ENCODE measurements around the gene ADAMTS3.

ADAMTS3 gene

GRCh38 chr4:72567036-72567435, 2.0 kb downstream of the ADAMTS3 start:
- WGBS = no CpG with 5 or more reads among the region's 1 CpG
- H3K27me3 ChIP-seq (ENCODE audit: control insufficient read depth in 1 of 2, insufficient read depth in 1 of 2, low read length in 2 of 2) = no peaks in the 10 kb centered on the region
- no peak overlapping the region for H2AK5ac ChIP-seq (ENCODE audit: low read length, severe bottlenecking)
- H3K23ac ChIP-seq (ENCODE audit: low read length in 2 of 2) = no peak overlapping the region
- H2BK5ac ChIP-seq (ENCODE audit: low read depth, low read length, poor library complexity, severe bottlenecking) = no peak overlapping the region
- H3K4me1 ChIP-seq (ENCODE audit: control insufficient read depth, insufficient read depth, low read depth, low read length) = peaks cover 2% of the 10 kb centered on the region
- peak overlapping the region; percentile 92 for H3K4me2 ChIP-seq (ENCODE audit: low read length, poor library complexity, severe bottlenecking)
- H3K4me3 ChIP-seq (ENCODE audit: insufficient read depth in 1 of 2, low read depth in 1 of 2, low read length in 2 of 2) = peak overlapping the region in 1 of 2 experiments; percentile 95
- H3K36me3 ChIP-seq (ENCODE audit: control insufficient read depth in 1 of 2, insufficient read depth in 2 of 2, low read depth in 1 of 2, low read length in 2 of 2) = no peaks in the 10 kb centered on the region
- H3K14ac ChIP-seq (ENCODE audit: low read length in 2 of 2) = no peak overlapping the region
- no peaks in the 10 kb centered on the region for H3K9me3 ChIP-seq (ENCODE audit: control insufficient read depth, low read length)
- no peak overlapping the region for H2BK15ac ChIP-seq (ENCODE audit: low read depth, poor library complexity, severe bottlenecking)
- H2BK120ac ChIP-seq (ENCODE audit: low read depth, low read length) = no peak overlapping the region
- peak overlapping the region; percentile 91 for H3K27ac ChIP-seq (ENCODE audit: low read length, poor library complexity, severe bottlenecking)
- no peak overlapping the region for H4K91ac ChIP-seq (ENCODE audit: low read length)
- no peak overlapping the region for H3K4ac ChIP-seq (ENCODE audit: low read depth in 1 of 2, low read length in 2 of 2)
- DNase-seq = no peak
- H2AFZ ChIP-seq (ENCODE audit: low read depth, low read length) = no peak overlapping the region
- no peak overlapping the region for H3K18ac ChIP-seq (ENCODE audit: low read depth in 1 of 2, low read length in 2 of 2)
- H3K9ac ChIP-seq (ENCODE audit: low read length) = peak overlapping the region; percentile 88
- peaks cover 1% of the 10 kb centered on the region for H3K79me1 ChIP-seq (replicated peaks; ENCODE audit: low read length, poor library complexity, severe bottlenecking)
- H4K8ac ChIP-seq (ENCODE audit: low read length) = no peak overlapping the region
- no peak overlapping the region for H2BK12ac ChIP-seq (ENCODE audit: low read length in 2 of 2)

- Histone ChIP-seq H2AK5ac (ENCODE audit: low read length, severe bottlenecking) (no peak overlapping the region), H2BK5ac (ENCODE audit: low read depth, low read length, poor library complexity, severe bottlenecking) (no peak overlapping the region), H3K79me1 (replicated peaks; ENCODE audit: low read length, poor library complexity, severe bottlenecking) (peaks cover 1% of the 10 kb centered on the region), H3K9ac (ENCODE audit: low read length) (no peak overlapping the region), H3K9me3 (ENCODE audit: control insufficient read depth, low read length) (no peaks in the 10 kb centered on the region), H3K4ac (ENCODE audit: low read depth in 1 of 2, low read length in 2 of 2) (no peak overlapping the region), H3K4me2 (ENCODE audit: low read length, poor library complexity, severe bottlenecking) (no peak overlapping the region), H2BK120ac (ENCODE audit: low read depth, low read length) (no peak overlapping the region), H3K36me3 (ENCODE audit: control insufficient read depth in 1 of 2, insufficient read depth in 2 of 2, low read depth in 1 of 2, low read length in 2 of 2) (no peaks in the 10 kb centered on the region), H3K4me3 (ENCODE audit: insufficient read depth in 1 of 2, low read depth in 1 of 2, low read length in 2 of 2) (no peak overlapping the region), H4K91ac (ENCODE audit: low read length) (no peak overlapping the region), H3K27me3 (ENCODE audit: control insufficient read depth in 1 of 2, insufficient read depth in 1 of 2, low read length in 2 of 2) (no peaks in the 10 kb centered on the region), H3K27ac (ENCODE audit: low read length, poor library complexity, severe bottlenecking) (no peak overlapping the region), H3K4me1 (ENCODE audit: control insufficient read depth, insufficient read depth, low read depth, low read length) (peaks cover 2% of the 10 kb centered on the region), H2AFZ (ENCODE audit: low read depth, low read length) (no peak overlapping the region), H4K8ac (ENCODE audit: low read length) (no peak overlapping the region), H3K23ac (ENCODE audit: low read length in 2 of 2) (no peak overlapping the region), H3K18ac (ENCODE audit: low read depth in 1 of 2, low read length in 2 of 2) (no peak overlapping the region), H2BK15ac (ENCODE audit: low read depth, poor library complexity, severe bottlenecking) (no peak overlapping the region), H2BK12ac (ENCODE audit: low read length in 2 of 2) (no peak overlapping the region), H3K14ac (ENCODE audit: low read length in 2 of 2) (no peak overlapping the region)
- WGBS = 92% methylated on average over 2 of the region's 2 CpGs
- DNase-seq = no peak
Measured at GRCh38 chr4:72566464-72566972, 2.5 kb downstream of the ADAMTS3 start.

DNA sequence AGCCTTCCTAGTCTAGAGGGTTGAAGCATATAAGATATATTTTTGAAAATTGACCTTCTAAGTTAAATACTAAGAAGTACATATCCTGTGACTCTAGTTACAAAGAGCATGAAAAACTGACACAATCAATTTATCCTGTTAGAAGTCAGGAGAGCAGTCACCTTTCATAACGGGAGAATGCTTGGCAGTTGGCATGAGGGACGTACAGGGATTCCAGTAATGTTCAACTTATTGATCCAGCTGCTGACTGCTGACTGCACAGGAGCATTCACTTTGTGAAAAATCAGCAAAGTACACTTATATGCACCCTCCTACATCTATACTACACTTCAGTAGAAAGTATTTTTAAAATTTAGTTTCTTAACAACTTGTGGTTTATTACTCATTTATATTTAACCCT, 4.2 kb downstream of the ADAMTS3 start:
- no peaks in the 10 kb centered on the region for H3K27me3 ChIP-seq (ENCODE audit: control insufficient read depth in 1 of 2, insufficient read depth in 1 of 2, low read length in 2 of 2)
- 93% methylated on average over 2 of the region's 2 CpGs for WGBS

GRCh38 chr4:72564184-72564583, 4.8 kb downstream of the ADAMTS3 start:
- peaks cover 3% of the 10 kb centered on the region for H3K79me1 ChIP-seq (replicated peaks; ENCODE audit: low read length, poor library complexity, severe bottlenecking)

More for the DNA sequence above, 4.2 kb downstream of the ADAMTS3 start:
- Histone ChIP-seq H3K4me3 (ENCODE audit: insufficient read depth in 1 of 2, low read depth in 1 of 2, low read length in 2 of 2) (no peak overlapping the region), H2BK15ac (ENCODE audit: low read depth, poor library complexity, severe bottlenecking) (no peak overlapping the region), H2AFZ (ENCODE audit: low read depth, low read length) (no peak overlapping the region), H3K18ac (ENCODE audit: low read depth in 1 of 2, low read length in 2 of 2) (no peak overlapping the region), H3K4ac (ENCODE audit: low read depth in 1 of 2, low read length in 2 of 2) (no peak overlapping the region), H3K14ac (ENCODE audit: low read length in 2 of 2) (no peak overlapping the region), H3K4me1 (ENCODE audit: control insufficient read depth, insufficient read depth, low read depth, low read length) (peaks cover under 1% of the 10 kb centered on the region), H4K91ac (ENCODE audit: low read length) (no peak overlapping the region), H2AK5ac (ENCODE audit: low read length, severe bottlenecking) (no peak overlapping the region), H3K9ac (ENCODE audit: low read length) (no peak overlapping the region), H3K27ac (ENCODE audit: low read length, poor library complexity, severe bottlenecking) (no peak overlapping the region), H3K4me2 (ENCODE audit: low read length, poor library complexity, severe bottlenecking) (no peak overlapping the region), H2BK12ac (ENCODE audit: low read length in 2 of 2) (no peak overlapping the region), H4K8ac (ENCODE audit: low read length) (no peak overlapping the region), H3K36me3 (ENCODE audit: control insufficient read depth in 1 of 2, insufficient read depth in 2 of 2, low read depth in 1 of 2, low read length in 2 of 2) (peaks cover 0 to 4% of the 10 kb centered on the region in 2 experiments), H3K9me3 (ENCODE audit: control insufficient read depth, low read length) (no peaks in the 10 kb centered on the region), H2BK120ac (ENCODE audit: low read depth, low read length) (no peak overlapping the region), H2BK5ac (ENCODE audit: low read depth, low read length, poor library complexity, severe bottlenecking) (no peak overlapping the region), H3K79me1 (replicated peaks; ENCODE audit: low read length, poor library complexity, severe bottlenecking) (peaks cover 3% of the 10 kb centered on the region), H3K23ac (ENCODE audit: low read length in 2 of 2) (no peak overlapping the region)
- no peak for DNase-seq

More at GRCh38 chr4:72564184-72564583, 4.8 kb downstream of the ADAMTS3 start:
- Histone ChIP-seq H3K9me3 (ENCODE audit: control insufficient read depth, low read length) (no peaks in the 10 kb centered on the region), H2BK5ac (ENCODE audit: low read depth, low read length, poor library complexity, severe bottlenecking) (no peak overlapping the region), H3K4ac (ENCODE audit: low read depth in 1 of 2, low read length in 2 of 2) (no peak overlapping the region), H3K18ac (ENCODE audit: low read depth in 1 of 2, low read length in 2 of 2) (no peak overlapping the region), H3K27me3 (ENCODE audit: control insufficient read depth in 1 of 2, insufficient read depth in 1 of 2, low read length in 2 of 2) (no peaks in the 10 kb centered on the region), H2BK15ac (ENCODE audit: low read depth, poor library complexity, severe bottlenecking) (no peak overlapping the region), H3K36me3 (ENCODE audit: control insufficient read depth in 1 of 2, insufficient read depth in 2 of 2, low read depth in 1 of 2, low read length in 2 of 2) (peaks cover 0 to 4% of the 10 kb centered on the region in 2 experiments), H2AK5ac (ENCODE audit: low read length, severe bottlenecking) (no peak overlapping the region), H3K14ac (ENCODE audit: low read length in 2 of 2) (no peak overlapping the region), H3K4me3 (ENCODE audit: insufficient read depth in 1 of 2, low read depth in 1 of 2, low read length in 2 of 2) (no peak overlapping the region), H3K4me2 (ENCODE audit: low read length, poor library complexity, severe bottlenecking) (no peak overlapping the region), H3K4me1 (ENCODE audit: control insufficient read depth, insufficient read depth, low read depth, low read length) (no peaks in the 10 kb centered on the region), H4K91ac (ENCODE audit: low read length) (no peak overlapping the region), H3K27ac (ENCODE audit: low read length, poor library complexity, severe bottlenecking) (no peak overlapping the region), H2BK120ac (ENCODE audit: low read depth, low read length) (no peak overlapping the region), H2BK12ac (ENCODE audit: low read length in 2 of 2) (no peak overlapping the region), H3K23ac (ENCODE audit: low read length in 2 of 2) (no peak overlapping the region), H3K9ac (ENCODE audit: low read length) (no peak overlapping the region), H2AFZ (ENCODE audit: low read depth, low read length) (no peak overlapping the region), H4K8ac (ENCODE audit: low read length) (no peak overlapping the region)
- WGBS = no CpG with 5 or more reads among the region's 1 CpG
- DNase-seq = peak; percentile 52
